CD1c-positive myeloid dendritic cell (primary cell): ENCODE measurements around the gene ABLIM1.

Experiments
- DNase-seq: peaks from one replicate; pipeline ENCODE4 v3.0.0-alpha.2; 2016; ENCODE audit errors: extremely low spot score

Gene ABLIM1

DNA sequence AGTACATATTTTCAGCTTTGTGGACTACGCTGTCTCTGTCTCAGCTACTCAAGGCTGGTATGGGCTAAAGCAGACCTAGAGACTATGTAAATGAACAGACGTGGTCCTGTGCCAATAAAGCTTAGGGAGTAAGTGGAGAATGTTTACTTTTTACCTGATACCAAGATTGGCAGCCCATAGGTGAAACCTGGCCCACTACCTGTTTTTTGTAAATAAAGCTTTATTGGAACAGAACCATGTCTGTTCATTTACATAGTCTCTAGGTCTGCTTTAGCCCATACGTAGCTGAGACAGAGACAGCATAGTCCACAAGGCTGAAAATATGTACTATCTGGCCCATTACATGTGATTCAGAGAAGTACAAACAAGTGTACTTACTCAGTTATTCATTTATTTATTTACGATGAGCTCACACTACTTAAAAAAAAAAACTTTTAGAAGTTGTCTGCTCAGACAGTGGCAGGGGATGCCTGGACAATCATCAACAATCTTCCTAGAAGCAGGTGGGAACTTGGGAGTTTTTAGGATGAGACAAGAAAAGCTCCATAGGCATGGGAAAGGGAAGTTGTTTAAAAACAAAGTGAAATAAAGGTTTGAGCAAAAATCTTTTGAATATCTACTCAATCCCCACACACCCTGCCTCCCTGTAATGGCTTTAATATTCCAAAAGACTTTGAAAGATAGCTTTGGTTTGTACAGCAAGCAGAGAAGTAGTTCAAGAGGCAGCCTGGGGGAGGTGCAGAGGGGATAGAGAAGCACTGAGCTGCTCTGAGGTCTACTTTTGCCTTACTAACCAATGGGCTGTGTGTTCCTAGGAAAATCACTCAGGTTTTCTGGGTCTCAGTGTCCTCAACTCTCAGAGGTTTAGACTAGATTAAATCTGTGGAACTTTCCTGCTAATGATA is 139.4 kb downstream of the ABLIM1 start:
- no peak for DNase-seq

DNA sequence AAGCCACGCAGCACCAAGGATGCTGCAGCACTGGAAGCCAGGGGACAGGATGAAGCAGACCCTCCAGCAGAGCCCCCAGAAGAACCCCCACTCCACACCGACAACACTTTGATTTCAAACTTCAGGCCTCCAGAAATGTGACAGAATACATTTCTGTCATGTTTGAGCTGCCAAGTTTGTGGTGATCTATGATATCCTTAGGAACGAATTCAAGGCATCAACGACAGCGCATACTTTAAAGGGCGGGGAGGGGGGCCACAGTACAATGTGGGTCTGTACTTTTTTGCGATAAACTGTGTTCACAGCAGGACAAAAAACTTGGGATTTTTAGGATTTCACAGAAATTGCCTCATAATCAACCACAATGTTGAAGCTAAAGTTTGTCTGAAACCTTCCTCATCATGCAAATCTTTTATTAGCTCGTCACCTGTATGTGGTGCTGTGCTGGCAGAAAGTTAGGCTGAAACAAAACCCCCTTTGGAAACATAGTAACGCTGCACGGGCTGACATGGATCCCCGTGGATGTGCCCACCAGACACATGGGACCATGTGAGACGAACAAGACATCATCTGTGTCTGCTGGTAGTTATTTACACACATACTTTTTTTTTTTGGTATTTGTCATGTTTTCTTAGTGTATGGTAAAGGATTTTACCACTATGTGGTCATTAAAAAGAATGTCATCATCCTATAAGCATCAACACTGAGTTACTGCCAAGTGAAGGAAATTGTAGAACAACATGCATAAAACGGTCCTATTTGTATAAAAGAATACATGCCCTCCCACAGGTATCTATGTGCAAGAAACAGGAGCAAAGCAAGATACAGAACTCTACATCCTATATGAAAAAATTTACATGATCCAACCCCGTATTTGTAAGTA is 140.5 kb downstream of the ABLIM1 start:
- no peak for DNase-seq

GRCh38 chr10:114516356-114516755 is 141.7 kb downstream of the ABLIM1 start:
- DNase-seq: no peak

DNA sequence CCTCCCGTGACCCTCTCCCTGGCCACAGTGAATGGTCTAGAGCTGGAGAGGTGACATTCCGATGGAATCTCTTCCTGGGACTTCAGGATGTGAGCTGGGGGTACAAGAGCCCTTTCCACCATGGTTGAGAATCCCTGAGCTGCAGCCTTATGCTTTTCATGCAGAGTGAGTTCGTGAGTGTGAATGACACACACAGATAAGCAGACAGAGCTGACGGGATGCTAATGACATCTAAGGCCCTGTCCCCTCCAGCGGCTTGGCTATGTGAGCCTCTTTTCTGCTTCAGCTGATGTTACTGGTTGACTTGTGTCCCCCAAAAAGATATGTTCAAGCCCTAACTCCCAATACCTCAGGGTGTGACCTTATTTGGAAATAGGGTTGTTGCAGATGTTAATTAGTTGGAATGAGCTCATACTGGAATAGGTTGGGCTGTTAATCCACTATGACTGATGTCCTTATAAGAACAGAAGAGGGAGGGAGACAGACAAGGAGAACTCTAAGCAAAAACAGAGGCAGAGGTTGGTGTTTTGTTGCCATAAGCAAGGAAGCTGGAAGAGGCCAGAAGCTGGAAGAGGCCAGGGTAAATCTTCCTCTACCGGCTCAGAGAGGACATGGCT is 142.7 kb downstream of the ABLIM1 start:
- DNase-seq: no peak

- no peak for DNase-seq
Measured at GRCh38 chr10:114513381-114513792, 144.7 kb downstream of the ABLIM1 start.

DNA sequence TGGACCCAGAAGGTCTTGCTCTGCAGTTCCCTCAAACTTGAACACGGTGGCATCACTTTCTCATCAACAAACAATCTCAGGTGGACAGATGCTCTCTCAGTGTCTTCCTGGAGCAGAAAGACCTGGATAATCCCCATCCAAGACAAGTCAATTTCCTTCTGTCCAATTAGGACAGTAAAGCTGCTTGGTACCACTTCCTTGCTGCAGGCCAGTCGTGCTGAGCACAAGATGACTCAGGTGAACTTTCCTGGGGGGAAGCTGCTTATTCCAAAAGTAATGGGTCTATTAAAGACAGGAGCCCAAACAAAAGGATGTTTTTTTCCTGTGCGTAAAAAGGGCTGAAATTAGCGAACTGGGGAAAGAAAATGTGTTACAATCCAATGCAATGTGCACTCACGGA is 146.2 kb downstream of the ABLIM1 start:
- no peak for DNase-seq

- no peak for DNase-seq
Measured at GRCh38 chr10:114508376-114508775, 149.7 kb downstream of the ABLIM1 start.

GRCh38 chr10:114507449-114507848 is 150.6 kb downstream of the ABLIM1 start:
- no peak for DNase-seq

DNA sequence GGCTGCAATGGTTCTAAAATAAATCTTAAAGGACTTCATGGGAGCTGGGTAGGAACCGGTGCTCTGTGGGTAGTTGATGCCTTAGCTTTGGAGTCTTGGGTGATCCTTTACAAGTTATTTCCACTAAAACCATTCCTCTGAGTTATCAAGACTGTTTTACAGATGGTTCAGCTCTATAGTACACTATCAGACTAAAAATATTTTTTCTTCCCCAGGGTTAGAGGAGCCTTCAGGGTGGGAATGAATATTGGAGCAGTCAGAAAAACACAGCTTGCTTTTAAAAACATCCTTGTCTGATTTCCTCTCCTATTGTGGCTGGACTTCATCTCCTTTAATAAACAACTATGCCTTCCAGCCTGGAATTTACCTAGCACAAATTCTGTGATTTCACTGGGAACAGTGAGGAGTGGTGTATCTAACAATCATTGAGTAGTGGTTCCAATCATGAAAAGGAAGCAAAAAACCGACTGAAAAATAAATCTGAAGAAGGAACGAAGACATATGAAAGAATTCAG is 151.1 kb downstream of the ABLIM1 start:
- no peak for DNase-seq

DNA sequence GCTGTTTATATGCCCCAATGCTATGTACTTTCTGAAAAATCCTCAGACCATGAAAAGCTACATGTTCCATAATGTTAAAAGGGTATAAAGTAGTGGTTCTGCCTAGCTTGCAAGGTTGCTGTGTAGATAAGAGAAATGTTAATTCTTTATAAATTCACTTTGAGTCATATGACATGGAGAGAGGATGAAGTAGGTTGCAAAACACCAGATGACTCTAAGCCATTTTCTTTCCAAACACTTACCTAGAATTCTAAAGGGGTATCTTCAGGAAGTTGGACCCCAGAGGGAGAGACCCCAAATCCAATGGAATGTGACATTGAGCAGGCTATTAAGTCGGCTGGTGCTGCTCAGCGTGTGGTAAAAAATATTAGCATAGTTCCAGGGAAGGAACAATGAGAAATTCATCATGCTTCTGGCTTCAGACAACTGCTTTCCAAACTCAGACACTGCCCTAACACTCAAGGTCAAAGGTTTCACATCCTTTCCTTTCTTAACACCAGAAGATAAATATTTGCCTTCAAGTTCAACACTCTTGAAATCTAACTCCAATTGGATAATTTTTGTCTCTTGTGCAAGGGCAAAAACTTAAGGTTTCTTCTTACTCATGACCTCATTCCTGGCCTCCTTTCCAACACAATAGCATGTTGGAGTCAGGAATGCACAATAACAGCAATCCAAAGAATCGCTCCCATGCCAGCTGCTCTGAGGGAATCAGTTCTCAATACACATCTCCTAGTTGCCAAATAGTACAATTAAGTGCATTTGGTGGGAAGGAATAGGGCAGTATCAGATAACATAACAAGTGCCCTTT is 153.1 kb downstream of the ABLIM1 start:
- no peak for DNase-seq

DNA sequence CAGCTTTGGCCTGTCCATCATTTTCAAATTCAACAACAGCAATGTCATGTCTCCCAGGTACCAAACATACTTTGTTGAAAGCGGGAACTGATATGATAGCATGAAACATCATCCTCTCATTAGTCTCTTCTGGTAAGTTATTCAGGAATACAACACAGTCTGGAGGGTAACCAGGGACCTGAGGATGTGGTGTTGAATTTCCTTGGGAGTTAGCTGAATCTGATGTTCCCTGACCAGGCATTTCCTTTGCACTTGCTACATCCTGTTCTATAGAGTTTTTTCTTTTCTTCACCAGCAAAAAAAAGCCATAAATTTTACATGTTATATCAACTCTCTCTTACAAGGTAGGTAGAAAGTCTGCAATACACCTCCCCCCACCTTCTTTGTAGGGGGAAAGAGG is 156.0 kb downstream of the ABLIM1 start:
- DNase-seq: no peak

- no peak for DNase-seq
Measured at GRCh38 chr10:114501650-114502049, 156.4 kb downstream of the ABLIM1 start.

DNA sequence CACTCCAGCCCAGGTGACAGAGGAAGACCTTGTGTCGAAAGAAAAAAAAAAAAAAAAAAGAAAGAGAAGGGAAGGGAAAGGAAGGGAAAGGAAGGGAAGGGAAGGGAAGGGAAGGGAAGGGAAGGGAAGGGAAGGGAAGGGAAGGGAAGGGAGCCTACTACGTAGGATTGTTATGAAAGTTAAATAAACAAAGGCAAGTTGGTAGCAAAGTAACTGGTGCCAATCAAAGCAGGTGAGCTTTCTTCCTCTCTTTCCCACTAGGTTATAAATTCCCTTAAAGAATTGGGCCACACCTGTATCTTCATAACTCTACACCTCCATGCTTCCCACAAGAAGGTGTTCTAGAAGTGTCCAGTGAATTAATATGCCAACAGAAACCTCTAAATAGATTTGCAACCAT is 157.4 kb downstream of the ABLIM1 start:
- no peak for DNase-seq

- peak; percentile 71 for DNase-seq
Measured at GRCh38 chr10:114499630-114500190, 158.4 kb downstream of the ABLIM1 start.

DNA sequence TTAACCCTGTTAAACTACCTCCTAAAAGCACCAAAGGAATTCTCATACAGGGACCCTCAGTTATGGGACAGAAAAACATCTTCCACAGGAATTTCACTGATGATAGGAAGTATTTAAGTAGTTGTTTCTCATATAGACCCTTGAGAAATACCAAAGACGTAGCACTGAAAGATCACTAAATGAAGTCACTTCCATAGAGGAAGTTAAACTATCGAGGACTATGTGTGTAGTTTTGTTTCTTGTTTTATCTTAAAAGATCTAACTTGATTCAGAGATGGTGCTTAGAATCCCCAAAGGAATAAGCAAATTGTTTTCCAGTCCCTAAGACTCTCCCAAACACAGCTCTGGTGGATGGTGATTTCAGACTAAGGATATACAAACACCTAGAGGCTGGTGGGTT is 159.0 kb downstream of the ABLIM1 start:
- peak; percentile 32 for DNase-seq

- DNase-seq: peak; percentile 25
Measured at GRCh38 chr10:114498413-114499111, 159.5 kb downstream of the ABLIM1 start.

- no peak for DNase-seq
Measured at GRCh38 chr10:114495303-114495702, 162.8 kb downstream of the ABLIM1 start.

- DNase-seq: no peak
Measured at GRCh38 chr10:114492351-114493037, 165.6 kb downstream of the ABLIM1 start.

DNA sequence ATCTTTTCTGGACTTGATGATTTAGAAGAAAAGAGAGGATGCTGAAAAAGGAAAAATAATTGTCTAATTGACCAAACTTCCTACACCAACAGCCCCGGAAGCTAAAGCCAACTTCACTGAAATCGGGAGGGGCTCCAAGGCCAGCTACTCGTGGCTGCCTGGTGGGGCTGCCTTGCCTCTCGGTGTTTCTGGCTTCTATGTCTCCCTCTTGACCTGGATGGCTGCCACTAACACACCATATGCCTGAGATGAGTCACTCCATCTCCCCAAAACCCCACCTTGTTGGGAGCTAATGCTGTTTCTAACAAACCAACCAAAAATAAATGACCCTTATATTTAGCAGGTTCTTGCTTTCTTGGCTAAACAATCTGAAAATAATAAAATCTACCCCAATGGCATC is 166.1 kb downstream of the ABLIM1 start:
- DNase-seq: no peak

DNA sequence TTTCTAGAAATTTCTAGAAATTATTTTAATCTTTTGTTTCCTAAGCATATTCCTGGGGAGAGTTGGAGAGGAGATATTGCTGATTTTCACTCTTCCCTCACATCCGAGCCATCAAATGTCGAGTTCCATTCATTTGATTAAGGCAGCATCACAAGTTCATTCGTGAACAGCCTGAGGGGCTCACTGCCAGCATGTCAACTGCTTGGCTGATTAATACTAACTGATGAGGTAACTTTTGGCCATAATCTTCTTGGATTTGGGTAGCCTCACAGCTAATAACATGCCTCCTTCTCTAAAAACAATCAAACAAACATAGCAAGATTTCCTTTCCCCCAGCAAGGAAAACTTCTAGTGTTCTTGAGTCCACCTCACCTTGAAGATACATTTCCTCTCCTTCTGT is 166.7 kb downstream of the ABLIM1 start:
- no peak for DNase-seq
